Midbrain (tissue), 1 donor: Measurements from ENCODE around the gene TEKTIP1.
A peak's percentile ranks its signal among the peaks of the same experiment; 100 is the strongest.
"Not testable (repeated sequence)": the region's sequence is repeated elsewhere in the genome, so short reads cannot be mapped to it uniquely, and the experiment has no call there.

ENCODE experiments used
- DNase-seq: peaks from one replicate; lab custom pipeline; 2025; lab: John Stamatoyannopoulos, UW

TEKTIP1 gene

DNA sequence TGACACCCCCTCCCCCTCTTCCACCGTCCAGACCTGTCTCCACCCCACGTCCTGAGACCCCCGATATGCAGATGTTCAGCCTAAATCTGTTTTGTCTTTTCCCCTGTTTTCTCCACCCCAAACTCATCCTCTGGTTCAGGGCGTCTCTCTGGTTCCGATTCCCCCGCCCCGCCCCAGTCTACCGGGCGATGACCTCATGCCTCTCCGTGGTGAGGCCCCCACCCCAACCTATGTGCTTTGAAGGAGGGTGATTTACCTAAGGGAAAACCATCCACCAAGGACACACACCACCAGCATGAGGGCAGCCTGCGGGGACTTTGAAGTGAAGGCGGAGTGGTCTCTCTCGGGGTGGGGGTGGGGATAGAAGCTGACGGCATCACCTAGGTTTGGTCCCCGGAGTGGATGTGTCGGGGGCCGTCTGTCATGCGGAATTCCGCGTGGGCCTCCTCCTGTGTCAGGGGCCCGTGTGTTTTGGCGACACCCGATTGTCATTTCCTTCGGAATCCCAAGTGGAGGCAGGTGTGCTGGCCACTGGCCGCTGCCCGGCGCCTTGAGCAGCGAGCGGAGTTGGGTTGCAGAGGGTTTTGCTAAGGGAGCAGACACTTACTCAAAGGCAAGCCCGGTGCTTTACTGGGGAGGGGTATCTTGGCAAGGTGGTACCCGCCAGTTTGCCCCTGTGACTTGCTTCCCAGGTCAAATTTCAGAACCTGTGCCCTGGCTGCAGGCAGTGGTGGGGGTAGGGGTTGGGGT lies 31.4 kb upstream of the TEKTIP1 start:
- DNase-seq: no peak

DNA sequence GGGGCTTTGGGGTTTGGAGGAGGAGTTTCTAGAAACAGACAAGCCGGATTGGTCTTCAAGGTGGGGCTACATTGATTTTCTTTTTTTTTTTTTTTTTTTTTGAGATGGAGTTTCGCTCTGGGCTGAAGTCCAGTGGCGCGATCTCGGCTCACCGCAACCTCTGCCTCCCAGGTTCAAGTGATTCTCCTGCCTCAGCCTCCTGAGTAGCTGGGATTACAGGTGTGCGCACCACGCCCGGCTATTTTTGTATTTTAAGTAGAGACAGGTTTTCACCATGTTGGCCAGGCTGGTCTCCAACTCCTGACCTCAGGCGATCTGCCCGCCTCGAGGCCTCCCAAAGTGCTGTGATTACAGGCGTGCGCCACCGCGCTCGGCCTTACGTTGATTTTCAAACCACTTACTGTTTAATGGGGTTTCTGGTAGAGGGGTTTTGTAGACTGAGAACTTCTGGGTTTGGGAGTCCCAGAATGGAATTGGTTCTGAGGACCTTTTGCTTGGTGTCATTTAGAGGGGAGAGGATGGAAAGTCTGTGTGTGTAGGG lies 30.8 kb upstream of the TEKTIP1 start:
- not testable (repeated sequence) for DNase-seq

DNA sequence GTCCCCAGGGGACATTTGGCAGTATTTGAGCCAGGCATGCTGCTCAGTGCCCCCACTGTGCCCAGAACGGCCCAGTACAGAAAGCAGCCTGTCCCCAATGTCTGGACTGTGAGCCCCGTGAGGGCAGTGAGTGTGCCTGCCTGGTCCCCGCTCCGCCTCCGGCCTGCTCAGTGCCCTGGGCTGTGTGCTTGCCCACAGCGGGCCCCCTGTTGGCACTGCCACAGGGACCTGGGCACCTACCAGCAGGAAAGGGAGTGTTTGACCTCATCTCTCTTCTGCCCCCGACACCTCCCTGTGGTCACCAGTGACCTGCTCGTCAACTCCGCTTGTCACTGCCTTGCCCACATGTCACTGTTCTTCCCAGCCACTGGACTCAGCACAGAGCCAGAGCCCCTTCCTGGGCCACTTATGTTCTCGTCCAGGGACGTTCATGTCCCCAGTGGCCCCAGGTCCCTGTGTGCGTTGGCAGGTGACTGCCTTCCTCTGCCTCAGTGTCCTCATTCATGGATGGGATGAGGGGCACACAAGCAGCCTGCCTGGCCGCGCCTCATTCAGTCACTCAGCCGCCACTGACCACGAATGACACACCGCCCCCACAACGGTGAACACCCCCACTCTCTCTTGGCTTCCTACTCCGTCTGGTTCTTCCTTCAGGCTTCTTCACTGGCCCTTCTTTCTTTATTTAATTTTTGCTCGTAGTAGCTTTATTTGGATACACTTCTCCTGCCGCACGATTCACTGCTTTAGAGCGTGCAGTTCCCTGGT lies 30.0 kb upstream of the TEKTIP1 start:
- no peak for DNase-seq

DNA sequence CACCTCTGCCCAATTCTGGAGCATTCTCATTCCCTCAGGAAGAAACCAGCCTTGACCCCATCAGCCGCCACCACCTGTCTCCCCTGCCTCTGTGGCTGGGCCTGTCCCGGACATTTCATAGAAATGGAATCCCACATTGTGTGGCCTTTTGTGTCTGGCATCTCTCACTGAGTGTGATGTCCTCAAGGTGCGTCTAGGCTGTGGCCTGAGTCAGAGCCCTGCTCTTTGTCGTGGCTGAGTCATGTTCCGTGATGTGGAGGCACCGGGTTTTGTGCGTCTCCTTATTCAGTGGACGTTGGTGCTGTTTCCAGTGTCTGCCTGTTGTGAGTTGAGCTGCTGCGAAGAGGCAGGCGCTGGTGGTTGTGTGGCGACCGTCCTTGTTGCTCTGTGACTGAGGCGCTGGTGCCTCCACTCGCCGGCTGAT lies 29.4 kb upstream of the TEKTIP1 start:
- DNase-seq: no peak

DNA sequence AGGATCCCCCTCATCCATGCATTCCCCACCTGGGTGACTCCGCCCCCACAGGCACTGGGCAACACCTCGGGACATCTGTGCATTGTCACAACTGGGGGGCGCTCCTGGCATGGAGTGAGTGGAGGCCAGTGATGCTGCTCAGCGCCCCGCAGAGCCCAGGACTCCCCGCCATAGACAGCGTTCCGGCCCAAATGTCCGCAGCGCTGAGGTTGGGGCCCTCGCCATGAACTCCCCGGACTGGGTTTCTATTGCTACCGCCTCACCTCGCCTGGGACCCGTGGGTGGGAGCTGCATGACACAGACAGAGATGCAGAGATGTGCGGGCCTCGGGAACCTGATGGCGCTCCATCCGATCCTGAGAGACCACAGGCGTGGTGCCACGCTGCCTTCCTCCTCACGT lies 28.2 kb upstream of the TEKTIP1 start:
- no peak for DNase-seq

DNA sequence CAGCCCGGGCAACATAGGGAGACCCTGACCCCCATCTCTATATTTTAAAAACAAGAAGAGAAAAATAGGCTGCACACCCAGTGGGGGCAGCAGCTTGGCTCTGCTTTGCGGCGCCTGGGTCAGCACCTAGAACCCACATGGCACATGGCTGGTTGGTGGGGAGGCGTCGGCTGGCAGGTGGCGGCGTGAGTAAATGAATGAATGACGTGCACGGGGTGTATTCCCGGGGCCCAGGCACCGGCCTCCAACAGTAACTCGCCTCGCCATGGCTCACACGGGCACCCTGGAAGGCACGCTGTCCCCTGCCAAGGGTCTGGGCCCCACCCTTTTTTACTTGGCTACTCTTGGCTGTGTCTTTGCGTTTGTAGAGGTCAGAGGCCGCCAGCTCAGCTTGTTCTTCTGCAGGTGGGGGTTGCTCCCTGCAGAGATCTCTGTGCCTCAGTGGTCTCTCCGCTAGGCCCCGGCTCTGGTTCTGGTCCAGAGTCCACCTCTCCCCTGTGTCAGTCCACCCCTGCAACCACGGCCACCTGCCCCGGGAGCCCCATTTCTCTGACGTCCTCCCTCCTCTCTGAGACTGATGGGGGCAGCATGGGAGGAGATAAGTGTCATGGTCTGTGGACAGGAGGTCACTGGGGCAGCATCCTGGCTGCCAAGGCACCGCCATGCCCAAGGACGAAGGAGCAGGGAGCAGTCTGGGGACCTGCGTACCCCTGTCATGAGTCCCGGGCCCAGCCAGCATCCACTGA lies 27.3 kb upstream of the TEKTIP1 start:
- DNase-seq: no peak

DNA sequence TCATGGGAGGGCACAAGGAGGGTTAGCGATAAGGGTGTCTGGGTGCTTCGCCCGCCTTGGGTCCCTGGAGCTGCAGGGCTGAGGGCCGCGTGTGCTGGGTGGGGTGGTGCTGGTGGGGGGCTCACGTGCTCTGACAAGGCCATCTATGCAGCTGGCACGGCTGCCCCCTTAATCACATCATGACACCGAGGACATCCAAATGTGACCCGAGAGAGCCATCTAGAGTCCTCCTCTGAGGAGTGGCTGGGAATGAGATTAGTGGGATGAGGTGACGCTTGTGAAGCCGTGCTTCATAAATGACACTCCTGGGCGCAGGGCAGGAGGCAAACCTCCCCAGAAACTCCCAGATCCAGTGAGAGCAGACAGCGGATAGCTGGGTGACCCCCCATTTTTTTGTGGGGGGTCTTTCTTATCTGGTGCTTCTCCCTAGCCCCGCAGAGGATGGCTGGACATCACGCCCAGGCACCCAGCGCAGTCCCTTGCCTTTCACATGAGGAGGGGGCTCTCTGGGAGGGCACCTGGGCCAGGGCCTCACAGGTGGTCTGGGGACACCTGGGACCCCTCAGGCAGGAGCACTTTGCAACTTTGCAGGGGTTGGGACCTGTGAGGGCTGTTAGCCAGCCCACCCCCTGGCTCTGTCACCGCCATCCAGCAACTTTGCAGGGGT lies 26.3 kb upstream of the TEKTIP1 start:
- DNase-seq: peak; percentile 55

DNA sequence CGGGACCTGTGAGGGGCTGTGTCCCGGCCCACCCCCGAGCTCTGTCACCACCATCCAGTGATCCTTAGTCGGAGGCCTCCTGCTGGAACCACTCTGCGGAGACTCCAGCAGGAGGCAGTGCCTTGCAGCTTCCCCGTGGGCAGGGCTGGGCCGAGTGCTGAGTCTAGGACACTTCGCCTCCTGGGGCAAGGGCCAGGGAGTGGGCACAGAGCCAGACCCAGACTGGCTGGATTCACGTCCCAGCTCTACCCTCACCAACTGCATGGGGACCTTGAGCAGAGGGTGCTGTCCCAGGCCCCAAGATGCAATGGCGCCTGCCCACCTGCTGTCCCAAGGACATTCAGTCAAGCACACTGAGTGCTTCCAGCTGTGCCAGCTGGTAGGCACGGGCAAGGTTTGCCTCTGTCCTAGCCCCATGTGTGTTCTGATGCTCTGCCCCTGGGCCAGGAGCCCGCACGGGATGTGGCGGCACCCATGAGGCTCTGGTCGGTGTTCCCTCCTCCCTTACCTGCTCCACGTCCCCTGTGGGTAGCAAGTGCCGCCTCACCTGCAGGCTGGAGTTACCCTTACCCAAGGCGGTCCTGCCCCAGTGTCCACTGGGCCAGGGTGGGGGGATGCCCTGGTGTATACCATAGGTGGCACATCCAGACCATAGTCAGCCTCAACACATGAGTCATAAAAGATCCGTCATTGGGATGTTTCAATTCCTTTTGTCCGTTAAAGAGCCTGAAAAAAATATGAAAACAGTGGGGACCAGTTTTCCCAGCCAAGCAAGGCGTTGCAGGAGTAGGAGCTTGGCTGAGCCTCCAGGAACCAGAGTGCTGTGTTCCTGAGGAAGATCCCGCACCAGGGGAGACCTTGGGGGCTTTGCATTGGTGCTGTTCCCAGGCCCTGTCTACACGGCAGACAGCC lies 25.5 kb upstream of the TEKTIP1 start:
- no peak for DNase-seq

DNA sequence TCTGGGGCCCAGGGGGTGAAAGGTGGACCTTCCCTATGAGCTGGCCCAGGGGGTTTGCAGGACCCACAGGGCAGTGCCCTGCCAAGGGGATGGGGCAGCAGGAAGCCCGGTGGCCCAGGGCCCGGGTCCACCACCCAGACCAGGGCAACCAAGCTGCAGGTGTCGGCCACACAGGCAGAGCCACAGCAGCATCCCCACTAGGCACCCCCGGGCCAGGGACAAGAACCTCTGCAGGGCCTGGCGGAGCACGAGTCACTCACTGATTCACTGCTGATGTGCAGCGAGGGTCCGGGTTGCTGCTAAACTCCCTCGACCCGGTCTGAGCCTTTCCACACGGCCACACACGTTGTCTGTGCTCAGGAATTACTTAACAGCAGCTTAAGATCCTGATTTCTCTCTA lies 24.0 kb upstream of the TEKTIP1 start:
- no peak for DNase-seq

DNA sequence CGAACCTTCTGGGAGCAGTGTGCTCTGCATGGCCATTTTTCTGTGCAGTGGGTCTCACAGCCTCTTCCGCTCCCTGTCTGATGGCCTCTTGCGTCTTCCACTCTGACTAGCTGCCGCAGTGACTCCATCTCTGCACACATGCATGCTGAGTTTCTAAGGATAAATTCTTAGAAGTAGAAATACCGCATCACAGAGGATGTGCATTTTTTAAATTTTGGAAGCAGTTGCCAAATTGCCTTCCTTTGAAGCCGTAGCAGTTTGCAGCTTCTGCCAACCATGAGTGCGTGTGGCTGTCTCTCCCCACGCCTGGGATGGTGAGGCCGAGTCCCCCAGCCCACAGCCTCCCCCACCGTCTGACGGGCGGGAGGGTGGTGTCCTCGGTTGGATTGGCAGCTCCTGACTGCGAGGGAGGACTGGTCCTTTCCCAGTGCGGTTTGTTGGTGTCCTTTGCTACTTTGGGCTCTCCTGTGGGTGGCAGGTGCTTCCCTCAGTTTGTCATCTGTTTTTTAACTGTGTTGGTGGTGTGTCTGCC lies 23.0 kb upstream of the TEKTIP1 start:
- DNase-seq: no peak

DNA sequence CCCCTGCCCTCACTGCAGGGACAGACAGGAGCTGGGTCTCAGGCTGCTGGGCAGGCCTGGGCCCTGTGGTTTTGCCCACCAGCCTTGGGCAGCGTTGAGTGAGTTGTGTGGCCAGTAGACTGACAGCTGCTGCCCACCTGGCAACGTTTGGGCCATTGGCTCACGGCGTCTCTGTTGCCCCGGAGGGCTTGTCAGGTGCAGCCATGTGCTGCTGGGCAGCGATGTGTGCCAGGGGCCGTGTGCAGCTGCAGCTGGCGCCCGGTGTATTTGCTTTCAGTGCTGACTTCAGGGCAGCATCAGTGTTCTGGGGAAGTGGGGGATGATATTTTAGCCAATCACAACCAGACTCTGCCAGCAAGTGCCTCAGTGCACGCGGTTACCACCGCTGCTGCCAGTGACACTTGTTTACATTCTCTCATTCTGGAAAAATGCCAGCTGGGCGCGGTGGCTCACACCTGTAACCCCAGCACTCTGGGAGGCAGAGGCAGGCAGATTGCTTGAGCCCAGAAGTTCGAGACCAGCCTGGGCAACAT lies 22.2 kb upstream of the TEKTIP1 start:
- DNase-seq: no peak

DNA sequence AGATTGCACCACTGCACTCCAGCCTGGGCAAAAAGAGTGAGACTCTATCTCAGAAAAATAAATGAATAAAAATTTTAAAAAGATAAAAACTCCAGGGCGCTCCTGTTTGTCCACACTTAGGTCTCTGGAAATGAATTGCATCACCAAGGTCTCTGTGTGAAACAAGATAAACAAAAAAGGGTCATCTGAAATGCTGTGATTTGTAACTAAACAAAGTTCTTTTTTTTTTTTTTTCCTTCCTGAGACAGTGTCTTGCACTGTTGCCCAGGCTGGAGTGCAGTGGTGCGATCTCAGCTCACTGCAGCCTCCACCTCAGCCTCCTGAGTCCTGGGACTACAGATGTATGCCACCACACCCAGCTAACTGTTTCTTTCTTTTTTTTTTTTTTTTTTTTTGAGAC lies 21.3 kb upstream of the TEKTIP1 start:
- no peak for DNase-seq

DNA sequence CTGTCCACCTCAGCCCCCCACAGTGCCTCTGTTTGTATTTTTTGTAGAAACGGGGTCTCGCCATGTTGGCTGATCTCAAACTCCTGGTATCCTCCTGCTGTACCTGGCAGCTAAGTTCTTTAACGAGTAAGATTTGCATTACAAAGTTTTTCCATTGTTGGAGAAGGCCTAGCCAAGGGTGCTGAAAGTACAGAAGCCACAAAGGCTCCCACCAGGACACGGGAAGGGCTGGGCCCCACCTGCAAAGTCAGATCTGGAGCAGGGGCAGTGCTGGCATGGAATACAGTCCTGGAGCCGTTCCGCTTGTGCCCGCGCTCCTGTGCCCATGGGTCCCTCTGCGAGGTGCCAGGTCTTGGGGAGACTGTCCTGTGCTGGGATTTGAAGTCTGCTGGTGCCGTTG lies 20.7 kb upstream of the TEKTIP1 start:
- no peak for DNase-seq

DNA sequence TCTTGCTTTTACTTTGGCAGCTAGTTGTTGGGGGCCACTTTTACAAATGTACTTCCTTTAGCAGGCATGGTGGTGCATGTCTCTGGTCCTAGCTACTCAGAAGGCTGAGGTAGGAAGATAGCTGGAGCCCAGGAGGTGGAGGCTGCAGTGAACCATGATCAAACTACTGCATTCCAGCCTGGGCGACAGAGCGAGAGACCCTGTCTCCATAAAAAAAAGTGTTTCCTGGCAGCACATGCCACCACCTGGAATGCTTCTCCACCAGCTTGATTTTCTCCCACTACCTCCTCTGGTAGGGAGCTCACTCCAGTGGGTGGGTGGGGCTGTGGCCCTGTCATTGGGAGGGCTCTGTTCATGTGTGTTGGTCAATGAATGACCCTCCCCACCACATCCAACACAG lies 20.3 kb upstream of the TEKTIP1 start:
- no peak for DNase-seq

DNA sequence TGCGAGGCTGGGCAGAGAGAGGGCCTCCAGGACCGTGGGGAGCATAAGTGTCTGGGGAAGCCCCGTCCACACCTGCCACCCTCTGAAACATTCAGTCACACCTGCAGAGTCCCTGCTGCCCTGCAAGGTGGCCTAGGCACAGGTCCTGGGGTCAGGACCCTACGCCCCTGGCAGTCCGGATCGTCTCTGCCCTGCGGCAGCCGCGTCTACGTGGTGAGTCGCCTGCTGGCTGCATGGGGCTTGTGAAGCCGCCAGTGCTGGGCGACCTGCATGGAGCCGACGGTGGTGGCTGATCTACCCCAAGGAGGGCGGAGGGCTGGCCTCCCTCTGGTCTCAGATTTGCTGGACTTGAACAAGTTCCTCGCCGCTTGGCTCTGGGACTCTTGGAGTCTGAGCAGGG lies 19.8 kb upstream of the TEKTIP1 start:
- DNase-seq: no peak

DNA sequence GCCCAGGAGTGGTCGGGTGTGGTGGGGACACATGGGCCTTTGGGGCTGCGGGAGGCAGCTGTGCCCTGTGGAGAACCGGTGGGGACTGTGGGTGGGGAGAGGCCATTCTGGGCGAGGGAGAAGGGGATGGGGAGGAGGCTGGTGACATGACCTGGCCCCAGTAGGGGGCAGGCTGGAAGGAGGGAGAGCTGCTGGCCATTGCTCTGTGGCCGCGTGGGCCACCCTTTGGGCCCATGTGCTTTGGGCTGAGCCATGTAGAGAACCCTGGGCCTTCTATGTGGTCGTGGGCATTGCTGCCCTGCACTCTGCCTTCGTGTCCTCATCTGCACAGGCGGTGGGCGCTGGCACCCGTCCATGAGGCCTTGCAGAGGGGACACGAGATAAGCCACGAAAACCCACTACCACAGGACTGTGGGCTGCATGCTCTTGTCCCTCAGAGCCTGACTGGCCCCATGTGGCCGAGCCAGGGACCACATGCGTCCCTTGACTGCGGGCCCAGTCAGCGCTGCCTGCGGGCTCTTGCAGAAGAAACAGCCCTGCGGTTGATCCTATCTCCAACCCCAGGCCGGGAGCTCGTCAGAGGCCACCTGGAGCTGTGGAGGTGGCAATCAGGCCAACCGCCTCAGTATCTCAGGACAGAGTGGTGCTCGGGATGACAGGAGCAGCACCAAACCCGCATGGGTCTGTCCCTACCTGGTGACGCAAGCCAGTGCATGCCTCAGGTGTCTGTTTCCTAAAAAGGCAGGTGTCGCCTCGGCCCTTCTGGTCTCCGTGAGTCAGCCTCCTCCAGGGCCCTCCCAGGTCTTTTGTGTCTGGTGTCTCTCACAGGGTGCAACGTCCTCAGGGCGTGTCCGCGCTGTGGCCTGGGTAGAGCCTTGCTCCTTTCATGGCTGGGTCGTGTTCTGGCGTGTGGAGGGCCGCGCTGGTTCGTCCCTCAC lies 18.5 kb upstream of the TEKTIP1 start:
- DNase-seq: no peak

DNA sequence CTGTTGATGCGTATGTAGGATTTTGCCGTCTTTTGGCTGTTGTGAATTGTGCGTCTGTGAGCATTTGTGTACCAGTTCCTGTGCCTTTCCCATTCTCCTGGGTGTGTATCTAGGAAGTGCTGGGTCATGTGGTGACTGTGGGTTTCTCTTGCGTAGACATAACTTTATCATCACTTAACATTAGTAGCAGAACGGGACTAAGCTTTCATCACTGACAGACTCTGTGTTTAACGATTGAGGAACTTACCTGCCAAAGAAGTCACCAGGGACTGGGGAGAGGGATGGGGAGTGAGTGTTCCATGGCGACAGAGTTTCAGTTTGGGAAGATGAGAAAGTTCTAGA lies 17.9 kb upstream of the TEKTIP1 start:
- no peak for DNase-seq

DNA sequence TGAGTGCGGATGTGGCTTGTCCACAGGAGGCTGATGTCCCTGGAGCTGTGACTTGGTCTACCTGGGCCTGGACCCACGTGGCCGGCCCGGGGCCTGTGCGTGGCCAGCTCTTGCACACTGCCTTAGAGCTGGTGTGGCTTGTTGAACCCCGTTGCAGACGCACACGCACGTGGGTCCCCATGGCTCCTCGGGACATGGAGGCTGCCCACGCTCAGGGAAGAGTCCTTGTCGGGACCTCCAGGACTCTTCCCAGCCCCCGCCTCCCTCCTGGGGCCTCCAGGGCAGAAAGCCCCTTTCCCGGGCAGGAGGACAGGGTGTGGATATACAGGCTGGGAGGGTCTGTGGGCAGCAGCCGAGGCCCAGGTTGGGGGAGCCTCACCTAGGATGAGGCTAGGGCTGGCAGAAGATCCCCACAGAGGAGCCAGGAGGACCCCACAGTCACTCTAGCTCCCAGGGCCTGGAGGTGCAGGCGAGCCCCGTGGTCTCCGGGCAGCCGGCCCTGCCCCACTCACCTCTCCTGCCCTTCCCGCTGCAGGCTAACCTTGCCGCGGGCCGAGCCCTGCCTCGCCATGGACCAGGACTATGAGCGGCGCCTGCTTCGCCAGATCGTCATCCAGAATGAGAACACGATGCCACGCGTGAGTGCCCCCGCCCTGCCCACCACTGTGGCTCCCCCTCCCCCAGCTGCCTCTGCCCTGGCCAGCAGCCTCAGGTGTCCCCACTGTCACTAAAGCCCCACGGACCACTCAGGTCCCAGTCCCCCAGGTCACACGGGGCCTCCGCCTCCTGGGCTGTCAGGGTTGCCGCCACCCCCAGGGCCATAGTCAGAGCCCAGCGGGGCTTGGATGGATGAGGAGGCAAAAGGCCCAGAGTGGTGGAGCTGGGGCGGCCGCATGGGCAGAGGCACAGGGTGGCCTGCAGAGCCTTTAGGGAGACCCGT lies 16.3 kb upstream of the TEKTIP1 start:
- DNase-seq: no peak
